IMR-90 (cell line): ENCODE results near the gene ASCL5. TPM values are rescaled to one million over a fixed set of nuclear protein-coding genes. Genes with fewer than 3 reads are reported as not detected.

ENCODE experiments used
- ATAC-seq: fragments of 200-7000 bp; cut with Tn5 transposase; 2 replicates; pipeline ENCODE4 v1.9.1; 2020; ENCODE audit warnings: low read depth, mild to moderate bottlenecking, moderate library complexity
- BruUV-seq: library from RNA; stranded (reverse); fragments of 400-500 nt; replicated peaks from 2 replicates; lab custom pipeline; 2021; lab: Mats Ljungman, UMichigan
- CTCF ChIA-PET: fragments of 300-600 bp; formaldehyde crosslinking; extraction: SDS; loops from one replicate; lab custom pipeline; 2021; ENCODE audit warnings: antibody characterized with exemption; lab: Yijun Ruan, JAX
- POLR2A ChIA-PET: fragments of 300-600 bp; sonication (Branson Sonifier 250); formaldehyde crosslinking; loops from one replicate; lab custom pipeline; 2022; ENCODE audit warnings: antibody characterized with exemption; ENCODE audit not compliant: unreplicated experiment; lab: Charles Lee
- DNase-seq: peaks from one replicate; pipeline ENCODE4 v3.0.0; 2013
- H2AFZ ChIP-seq: replicated peaks from 2 replicates; pipeline ENCODE3; 2013; ENCODE audit warnings: low read length, mild to moderate bottlenecking; ENCODE audit not compliant: poor library complexity
- H2AK5ac ChIP-seq: 2 replicates; pipeline ENCODE4 v1.6.1; 2013; ENCODE audit warnings: low read depth, low read length, inconsistent platforms
- H2AK9ac ChIP-seq: replicated peaks from 2 replicates; pipeline ENCODE3; 2013; ENCODE audit warnings: mild to moderate bottlenecking, low read depth, low read length, moderate library complexity; ENCODE audit not compliant: poor library complexity
- H2BK120ac ChIP-seq: 2 replicates; pipeline ENCODE4 v1.6.1; 2013; ENCODE audit warnings: low read depth, low read length, inconsistent platforms
- H2BK15ac ChIP-seq: 3 replicates; pipeline ENCODE4 v1.6.1; 2013; ENCODE audit warnings: low read depth, low read length, inconsistent platforms
- H2BK20ac ChIP-seq: 2 replicates; pipeline ENCODE4 v1.6.1; 2013; ENCODE audit warnings: low read depth, mild to moderate bottlenecking, inconsistent platforms, low read length, moderate library complexity
- H2BK5ac ChIP-seq: 2 replicates; pipeline ENCODE4 v1.6.1; 2013; ENCODE audit warnings: mild to moderate bottlenecking, low read depth, low read length, inconsistent platforms; ENCODE audit not compliant: poor library complexity, severe bottlenecking
- H3K14ac ChIP-seq: replicated peaks from 2 replicates; pipeline ENCODE4 v1.6.1; 2013; ENCODE audit warnings: low read depth, low read length, inconsistent platforms
- H3K18ac ChIP-seq: 2 replicates; pipeline ENCODE4 v1.6.1; 2013; ENCODE audit warnings: low read depth, low read length, control low read depth
- H3K23ac ChIP-seq: 2 replicates; pipeline ENCODE4 v1.6.1; 2013; ENCODE audit warnings: low read depth, low read length, inconsistent platforms
- H3K27ac ChIP-seq: 2 replicates; pipeline ENCODE4 v1.5.1; 2013; ENCODE audit warnings: mild to moderate bottlenecking, control low read depth, low read length; ENCODE audit not compliant: insufficient read depth
- H3K27me3 ChIP-seq: 2 replicates; pipeline ENCODE4 v1.6.1; 2013; ENCODE audit warnings: low read length; ENCODE audit not compliant: control insufficient read depth, insufficient read depth
- H3K36me3 ChIP-seq: 2 replicates; pipeline ENCODE4 v1.6.1; 2013; ENCODE audit warnings: low read length, mixed read lengths; ENCODE audit not compliant: control insufficient read depth, insufficient read depth
- H3K4ac ChIP-seq: 2 replicates; pipeline ENCODE4 v1.6.1; 2013; ENCODE audit warnings: low read depth, low read length, inconsistent platforms
- H3K4me1 ChIP-seq: 2 replicates; pipeline ENCODE4 v1.6.1; 2013; ENCODE audit warnings: low read length, mixed read lengths; ENCODE audit not compliant: control insufficient read depth, insufficient read depth
- H3K4me2 ChIP-seq: 2 replicates; pipeline ENCODE4 v1.6.1; 2013; ENCODE audit warnings: low read depth, mild to moderate bottlenecking, control low read depth, low read length, moderate library complexity
- H3K4me3 ChIP-seq: 2 replicates; pipeline ENCODE4 v1.5.1; 2013; ENCODE audit warnings: low read depth, mild to moderate bottlenecking, control low read depth, low read length, moderate library complexity; ENCODE audit not compliant: insufficient read depth
- H3K56ac ChIP-seq: 2 replicates; pipeline ENCODE4 v1.6.1; 2013; ENCODE audit warnings: low read length, inconsistent platforms; ENCODE audit not compliant: insufficient read depth; ENCODE audit errors: extremely low read depth
- H3K79me1 ChIP-seq, 2 experiments: 2 replicates each; pipeline ENCODE4 v1.6.1; 2013; ENCODE audit warnings: low read length in 2 of 2, inconsistent platforms in 1 of 2, low read depth in 1 of 2
- H3K9ac ChIP-seq: 2 replicates; pipeline ENCODE4 v1.6.1; 2013; ENCODE audit warnings: low read depth, low read length, control low read depth
- H3K9me1 ChIP-seq: 2 replicates; pipeline ENCODE4 v1.6.1; 2013; ENCODE audit warnings: low read length, inconsistent platforms; ENCODE audit not compliant: insufficient read depth
- H3K9me3 ChIP-seq: 2 replicates; pipeline ENCODE4 v1.6.1; 2013; ENCODE audit warnings: low read length; ENCODE audit not compliant: control insufficient read depth, insufficient read depth
- H4K20me1 ChIP-seq: 2 replicates; pipeline ENCODE4 v1.6.1; 2013; ENCODE audit warnings: low read length, inconsistent platforms; ENCODE audit not compliant: insufficient read depth
- H4K5ac ChIP-seq: 2 replicates; pipeline ENCODE4 v1.6.1; 2013; ENCODE audit warnings: mild to moderate bottlenecking, low read depth, low read length, control low read depth
- H4K8ac ChIP-seq, 2 experiments: 2 replicates each; pipeline ENCODE4 v1.6.1; 2013; ENCODE audit warnings: low read depth in 2 of 2, low read length in 2 of 2, control low read depth in 1 of 2, inconsistent platforms in 1 of 2
- H4K91ac ChIP-seq: 2 replicates; pipeline ENCODE4 v1.6.1; 2013; ENCODE audit warnings: low read depth, low read length, inconsistent platforms; ENCODE audit not compliant: insufficient read depth
- BHLHE40 ChIP-seq: fragments of 150-350 bp; IDR thresholded peaks from 2 replicates; pipeline ENCODE4 v1.6.1; 2016; ENCODE audit warnings: mild to moderate bottlenecking, low read depth, low read length
- CEBPB ChIP-seq: IDR thresholded peaks from 2 replicates; pipeline ENCODE4 v1.6.1; 2012; ENCODE audit warnings: low read depth, low read length, improper control_type of control experiment
- CHD1 ChIP-seq: IDR thresholded peaks from 2 replicates; pipeline ENCODE4 v1.6.1; 2012; ENCODE audit warnings: low read depth, low read length, improper control_type of control experiment
- FOS ChIP-seq: fragments of 150-350 bp; IDR thresholded peaks from 2 replicates; pipeline ENCODE4 v1.6.1; 2016; ENCODE audit warnings: low read depth, low read length
- MAFK ChIP-seq: IDR thresholded peaks from 2 replicates; pipeline ENCODE4 v1.6.1; 2012; ENCODE audit warnings: low read depth, low read length, improper control_type of control experiment
- MAZ ChIP-seq: IDR thresholded peaks from 2 replicates; pipeline ENCODE4 v1.6.1; 2012; ENCODE audit warnings: low read depth, mild to moderate bottlenecking, low read length, improper control_type of control experiment, moderate library complexity, borderline replicate concordance
- MXI1 ChIP-seq: IDR thresholded peaks from 2 replicates; pipeline ENCODE4 v1.6.1; 2012; ENCODE audit warnings: low read depth, mild to moderate bottlenecking, low read length, moderate library complexity, borderline replicate concordance
- NFE2L2 ChIP-seq: fragments of 150-350 bp; IDR thresholded peaks from 2 replicates; pipeline ENCODE4 v1.6.1; 2016; ENCODE audit warnings: low read depth, mild to moderate bottlenecking, low read length
- POLR2A ChIP-seq: IDR thresholded peaks from 2 replicates; pipeline ENCODE4 v1.6.1; 2012; ENCODE audit warnings: mild to moderate bottlenecking, low read depth, low read length
- RAD21 ChIP-seq: IDR thresholded peaks from 2 replicates; pipeline ENCODE4 v1.6.1; 2012; ENCODE audit warnings: low read length, improper control_type of control experiment
- RCOR1 ChIP-seq: IDR thresholded peaks from 2 replicates; pipeline ENCODE4 v1.6.1; 2012; ENCODE audit warnings: mild to moderate bottlenecking, low read length, improper control_type of control experiment; ENCODE audit not compliant: insufficient replicate concordance
- RFX5 ChIP-seq: IDR thresholded peaks from 2 replicates; pipeline ENCODE4 v1.8.0; 2012; ENCODE audit warnings: low read depth, mild to moderate bottlenecking, low read length, moderate library complexity
- SMC3 ChIP-seq: fragments of 150-350 bp; IDR thresholded peaks from 2 replicates; pipeline ENCODE4 v1.6.1; 2016; ENCODE audit warnings: low read depth, mild to moderate bottlenecking, antibody characterized with exemption, low read length, moderate library complexity
- WGBS, 2 experiments: methylation state at CpG; one replicate each; pipeline versions ENCODE4 v1.1.5 to v1.1.7; 2013; ENCODE audit warnings: missing lambda C conversion rate in 2 of 2; ENCODE audit not compliant: insufficient read length in 1 of 2; ENCODE audit errors: extremely low coverage in 2 of 2; 5-methylcytosine and 5-hydroxymethylcytosine counted together
- dilution Hi-C: fragments of 300-500 bp; cut with HindIII; formaldehyde crosslinking; loops from one replicate; pipeline ENCODE4 v1.14.3; 2018; ENCODE audit warnings: low sequenced_read_pairs; ENCODE audit not compliant: unreplicated experiment
- in situ Hi-C: fragments of 300-500 bp; cut with MboI; formaldehyde crosslinking; loops from 3 replicates; pipeline ENCODE4 v1.14.3; 2019; ENCODE audit warnings: low sequenced_read_pairs, inconsistent platforms, mixed read lengths
- intact Hi-C: fragments of 100-400 bp; cut with micrococcal nuclease; formaldehyde crosslinking; loops from 2 replicates; pipeline ENCODE4 v1.10.0; 2022
- polyA plus RNA-seq, 3 experiments: library from polyadenylated mRNA; depleted of rRNA; stranded (reverse); fragments of >200 nt; gene quantifications; 2 replicates each; pipeline ENCODE4 v1.2.3, GENCODE V29; 2012; ENCODE audit warnings: low replicate concordance in 1 of 3
- total RNA-seq: library from RNA; depleted of rRNA; stranded (reverse); fragments of >200 nt; gene quantifications from 2 replicates; pipeline ENCODE4 v1.2.3, GENCODE V29; 2012
- TF ChIP-seq, protein P1 (sequence below): conservative IDR thresholded peaks from 2 replicates; pipeline ENCODE4 v1.5.1; 2012; ENCODE audit warnings: mild to moderate bottlenecking, low read depth, low read length, improper control_type of control experiment
- TF ChIP-seq, protein P2 (sequence below): fragments of 150-350 bp; IDR thresholded peaks from 2 replicates; pipeline ENCODE4 v1.6.1; 2017; ENCODE audit warnings: mild to moderate bottlenecking, antibody characterized with exemption, low read length, low read depth
- TF ChIP-seq, protein P3 (sequence below): fragments of 150-350 bp; IDR thresholded peaks from 2 replicates; pipeline ENCODE4 v1.6.1; 2016; ENCODE audit warnings: low read depth, mild to moderate bottlenecking, low read length, moderate library complexity, borderline replicate concordance

Gene ASCL5
- total and polyA plus RNA-seq, 2 of the 4 experiments (the other 2 are of a cell fraction), result not detected

DNA sequence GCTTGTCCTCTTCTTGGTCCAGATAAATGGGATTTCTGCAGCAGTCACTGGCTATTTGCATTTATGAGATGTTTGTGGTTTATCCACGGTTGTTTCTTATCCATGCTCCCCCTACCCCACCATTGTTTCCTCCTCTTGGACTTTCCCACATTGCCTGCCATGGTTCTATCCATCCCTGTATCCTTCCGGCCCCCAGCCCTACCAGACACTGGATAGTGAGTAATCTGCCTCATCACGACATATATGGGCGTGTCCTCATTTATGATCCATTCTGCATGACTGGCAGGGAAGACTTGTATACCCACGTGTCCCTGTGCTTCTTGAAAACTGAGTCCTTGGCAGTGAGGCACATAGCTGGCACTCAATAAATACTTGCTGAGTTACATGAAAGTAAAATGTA lies 54.8 kb downstream of the ASCL5 start:
- in situ Hi-C loops, result no loop called here
- intact Hi-C loops, result no loop called here
- no peak overlapping the region for H2BK20ac ChIP-seq
- H3K9me1 ChIP-seq, result no peaks in the 10 kb centered on the region
- H4K5ac ChIP-seq, result no peak overlapping the region
- no peaks in the 10 kb centered on the region for H3K9me3 ChIP-seq
- H3K27ac ChIP-seq, result no peak overlapping the region
- no peak overlapping the region for H2BK120ac ChIP-seq
- no peak overlapping the region for H3K4me3 ChIP-seq
- ATAC-seq (no peak), DNase-seq (no peak)
- no peak overlapping the region for H2AK5ac ChIP-seq
- no peaks in the 10 kb centered on the region for H3K36me3 ChIP-seq
- no peak overlapping the region for H2BK15ac ChIP-seq
- no peak overlapping the region for H4K91ac ChIP-seq
- H3K14ac ChIP-seq, result no peak overlapping the region
- H4K20me1 ChIP-seq, result no peaks in the 10 kb centered on the region
- no peak overlapping the region for H3K18ac ChIP-seq
- no peak overlapping the region for H2BK5ac ChIP-seq
- H4K8ac ChIP-seq, result no peak overlapping the region
- no TSS peak for BruUV-seq
- H3K9ac ChIP-seq, result no peak overlapping the region
- POLR2A ChIA-PET, result no interaction called here
- no peaks in the 10 kb centered on the region for H3K79me1 ChIP-seq
- CTCF ChIA-PET, result interaction anchor here (0.8 kb wide), 1 partner anchor 147 kb away, joined by 3 read pairs; no protein-coding TSS in a partner anchor
- H2AK9ac ChIP-seq, result no peak overlapping the region
- no peak overlapping the region for H3K4me2 ChIP-seq
- H3K4me1 ChIP-seq, result no peaks in the 10 kb centered on the region
- peaks cover 83% of the 10 kb centered on the region for H3K27me3 ChIP-seq
- dilution Hi-C loops, result no loop called here
- H2AFZ ChIP-seq, result no peak overlapping the region
- H3K4ac ChIP-seq, result no peak overlapping the region
- TF ChIP-seq MXI1, result no peak
- TF ChIP-seq, protein P1, sequence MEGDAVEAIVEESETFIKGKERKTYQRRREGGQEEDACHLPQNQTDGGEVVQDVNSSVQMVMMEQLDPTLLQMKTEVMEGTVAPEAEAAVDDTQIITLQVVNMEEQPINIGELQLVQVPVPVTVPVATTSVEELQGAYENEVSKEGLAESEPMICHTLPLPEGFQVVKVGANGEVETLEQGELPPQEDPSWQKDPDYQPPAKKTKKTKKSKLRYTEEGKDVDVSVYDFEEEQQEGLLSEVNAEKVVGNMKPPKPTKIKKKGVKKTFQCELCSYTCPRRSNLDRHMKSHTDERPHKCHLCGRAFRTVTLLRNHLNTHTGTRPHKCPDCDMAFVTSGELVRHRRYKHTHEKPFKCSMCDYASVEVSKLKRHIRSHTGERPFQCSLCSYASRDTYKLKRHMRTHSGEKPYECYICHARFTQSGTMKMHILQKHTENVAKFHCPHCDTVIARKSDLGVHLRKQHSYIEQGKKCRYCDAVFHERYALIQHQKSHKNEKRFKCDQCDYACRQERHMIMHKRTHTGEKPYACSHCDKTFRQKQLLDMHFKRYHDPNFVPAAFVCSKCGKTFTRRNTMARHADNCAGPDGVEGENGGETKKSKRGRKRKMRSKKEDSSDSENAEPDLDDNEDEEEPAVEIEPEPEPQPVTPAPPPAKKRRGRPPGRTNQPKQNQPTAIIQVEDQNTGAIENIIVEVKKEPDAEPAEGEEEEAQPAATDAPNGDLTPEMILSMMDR, result no peak
- no peak for TF ChIP-seq MAFK
- no peak for TF ChIP-seq RFX5
- TF ChIP-seq FOS, result no peak
- TF ChIP-seq MAZ, result no peak
- no peak for TF ChIP-seq RCOR1
- no peak for TF ChIP-seq BHLHE40
- TF ChIP-seq CEBPB, result no peak
- no peak for TF ChIP-seq CHD1
- no peak for TF ChIP-seq NFE2L2
- no peak for TF ChIP-seq POLR2A
- TF ChIP-seq RAD21, result no peak
- TF ChIP-seq SMC3, result no peak
- TF ChIP-seq, protein P2, sequence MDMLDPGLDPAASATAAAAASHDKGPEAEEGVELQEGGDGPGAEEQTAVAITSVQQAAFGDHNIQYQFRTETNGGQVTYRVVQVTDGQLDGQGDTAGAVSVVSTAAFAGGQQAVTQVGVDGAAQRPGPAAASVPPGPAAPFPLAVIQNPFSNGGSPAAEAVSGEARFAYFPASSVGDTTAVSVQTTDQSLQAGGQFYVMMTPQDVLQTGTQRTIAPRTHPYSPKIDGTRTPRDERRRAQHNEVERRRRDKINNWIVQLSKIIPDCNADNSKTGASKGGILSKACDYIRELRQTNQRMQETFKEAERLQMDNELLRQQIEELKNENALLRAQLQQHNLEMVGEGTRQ, result no peak
- TF ChIP-seq, protein P3, sequence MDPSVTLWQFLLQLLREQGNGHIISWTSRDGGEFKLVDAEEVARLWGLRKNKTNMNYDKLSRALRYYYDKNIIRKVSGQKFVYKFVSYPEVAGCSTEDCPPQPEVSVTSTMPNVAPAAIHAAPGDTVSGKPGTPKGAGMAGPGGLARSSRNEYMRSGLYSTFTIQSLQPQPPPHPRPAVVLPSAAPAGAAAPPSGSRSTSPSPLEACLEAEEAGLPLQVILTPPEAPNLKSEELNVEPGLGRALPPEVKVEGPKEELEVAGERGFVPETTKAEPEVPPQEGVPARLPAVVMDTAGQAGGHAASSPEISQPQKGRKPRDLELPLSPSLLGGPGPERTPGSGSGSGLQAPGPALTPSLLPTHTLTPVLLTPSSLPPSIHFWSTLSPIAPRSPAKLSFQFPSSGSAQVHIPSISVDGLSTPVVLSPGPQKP, result no peak
- no peak overlapping the region for H3K23ac ChIP-seq
- WGBS, 2 experiments, result 63% methylated on average over 2 of the region's 5 CpGs; no CpG with 5 or more reads in 1 of the 2 experiments
- no peak overlapping the region for H3K56ac ChIP-seq
